ENCODE data around the gene FARS2.

DNA sequence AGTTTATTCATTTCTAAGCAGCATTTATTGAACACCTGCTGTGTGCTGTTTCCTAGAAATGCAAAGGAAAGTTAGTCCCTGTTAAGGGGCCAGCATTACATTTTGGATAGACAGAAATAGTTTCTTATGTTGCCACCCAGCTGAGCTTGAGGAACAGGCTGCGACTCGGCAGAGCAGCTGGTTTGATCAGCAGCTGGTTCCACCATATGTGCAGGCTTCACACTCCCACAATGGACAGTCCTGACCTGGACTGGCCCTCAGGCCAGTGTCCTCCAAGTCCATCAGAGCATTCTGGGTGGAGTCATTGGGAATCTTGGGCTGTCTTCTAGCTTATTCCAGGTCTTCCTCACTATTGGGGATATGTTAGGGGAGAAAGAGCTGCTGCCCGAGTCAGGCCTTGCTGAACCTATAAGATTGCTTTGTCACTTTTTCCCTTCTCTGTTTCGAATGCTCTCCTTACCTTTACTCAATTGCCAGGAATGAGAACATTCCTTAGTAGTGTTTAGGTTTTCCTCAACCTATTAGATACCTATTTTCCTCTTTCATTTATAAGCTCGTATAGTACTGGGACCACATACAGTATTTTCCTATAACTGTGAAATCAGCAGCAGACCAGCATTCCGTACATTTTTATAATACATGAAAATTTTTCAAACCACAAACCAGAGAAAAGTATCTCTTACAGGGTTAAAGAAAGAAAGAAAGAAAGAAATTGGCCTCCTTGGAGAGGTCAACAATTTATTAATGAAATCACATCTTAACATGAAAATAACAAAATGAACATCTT lies 203.0 kb downstream of the FARS2 start:
- TF ChIP-seq, protein P1, sequence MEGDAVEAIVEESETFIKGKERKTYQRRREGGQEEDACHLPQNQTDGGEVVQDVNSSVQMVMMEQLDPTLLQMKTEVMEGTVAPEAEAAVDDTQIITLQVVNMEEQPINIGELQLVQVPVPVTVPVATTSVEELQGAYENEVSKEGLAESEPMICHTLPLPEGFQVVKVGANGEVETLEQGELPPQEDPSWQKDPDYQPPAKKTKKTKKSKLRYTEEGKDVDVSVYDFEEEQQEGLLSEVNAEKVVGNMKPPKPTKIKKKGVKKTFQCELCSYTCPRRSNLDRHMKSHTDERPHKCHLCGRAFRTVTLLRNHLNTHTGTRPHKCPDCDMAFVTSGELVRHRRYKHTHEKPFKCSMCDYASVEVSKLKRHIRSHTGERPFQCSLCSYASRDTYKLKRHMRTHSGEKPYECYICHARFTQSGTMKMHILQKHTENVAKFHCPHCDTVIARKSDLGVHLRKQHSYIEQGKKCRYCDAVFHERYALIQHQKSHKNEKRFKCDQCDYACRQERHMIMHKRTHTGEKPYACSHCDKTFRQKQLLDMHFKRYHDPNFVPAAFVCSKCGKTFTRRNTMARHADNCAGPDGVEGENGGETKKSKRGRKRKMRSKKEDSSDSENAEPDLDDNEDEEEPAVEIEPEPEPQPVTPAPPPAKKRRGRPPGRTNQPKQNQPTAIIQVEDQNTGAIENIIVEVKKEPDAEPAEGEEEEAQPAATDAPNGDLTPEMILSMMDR (IDR thresholded peaks at IDR 0.05 in 8 of 11, conservative IDR thresholded peaks at IDR 0.05 in 3 of 11), result no peak
- TF ChIP-seq POLR2A (IDR thresholded peaks at IDR 0.05) (no peak), POLR2AphosphoS5 (IDR thresholded peaks at IDR 0.05) (no peak)

Data from spleen (tissue), 7 donors.